Measurements from ENCODE around the gene GPR151. TPM values are rescaled to one million over a fixed set of nuclear protein-coding genes. Genes with fewer than 3 reads are reported as not detected.

The GPR151 gene
- total RNA-seq, 4 donors from 2014 or later = not detected

- TF ChIP-seq EP300 (IDR thresholded peaks at IDR 0.05) (no peak), POLR2A (IDR thresholded peaks at IDR 0.05) (no peak), POLR2AphosphoS5 (IDR thresholded peaks at IDR 0.05) (no peak), CTCF (IDR thresholded peaks at IDR 0.05) (no peak)
- Histone ChIP-seq H3K36me3 (no peaks in the 10 kb centered on the region), H3K27ac (no peak overlapping the region), H3K9me3 (no peaks in the 10 kb centered on the region), H3K4me1 (no peaks in the 10 kb centered on the region), H3K4me3 (no peak overlapping the region), H3K27me3 (no peaks in the 10 kb centered on the region)
- no peak for DNase-seq (ENCODE audit: low spot score in 2 of 2)
- WGBS = 65% methylated on average over 4 of the region's 4 CpGs
Observed at GRCh38 chr5:146528236-146528635, 12.2 kb upstream of the GPR151 start.

GRCh38 chr5:146527785-146528184 is 11.8 kb upstream of the GPR151 start:
- Histone ChIP-seq H3K4me1 (no peaks in the 10 kb centered on the region), H3K27me3 (no peaks in the 10 kb centered on the region), H3K4me3 (no peak overlapping the region), H3K36me3 (no peaks in the 10 kb centered on the region), H3K27ac (no peak overlapping the region), H3K9me3 (no peaks in the 10 kb centered on the region)
- TF ChIP-seq POLR2A (IDR thresholded peaks at IDR 0.05) (no peak), POLR2AphosphoS5 (IDR thresholded peaks at IDR 0.05) (no peak), EP300 (IDR thresholded peaks at IDR 0.05) (no peak), CTCF (IDR thresholded peaks at IDR 0.05) (no peak)
- WGBS = 52% methylated on average over 3 of the region's 3 CpGs
- DNase-seq (ENCODE audit: low spot score in 2 of 2) = no peak

GRCh38 chr5:146523698-146524097 is 7.7 kb upstream of the GPR151 start:
- TF ChIP-seq EP300 (IDR thresholded peaks at IDR 0.05) = no peak
- no peak for TF ChIP-seq POLR2AphosphoS5 (IDR thresholded peaks at IDR 0.05)
- no peak for TF ChIP-seq CTCF (IDR thresholded peaks at IDR 0.05)
- no peak for TF ChIP-seq POLR2A (IDR thresholded peaks at IDR 0.05)
- H3K27ac ChIP-seq = no peak overlapping the region
- no peak for DNase-seq (ENCODE audit: low spot score in 2 of 2)
- H3K9me3 ChIP-seq = no peaks in the 10 kb centered on the region
- H3K4me3 ChIP-seq = no peak overlapping the region
- WGBS = 72% methylated on average over 3 of the region's 3 CpGs
- H3K4me1 ChIP-seq = no peaks in the 10 kb centered on the region
- no peaks in the 10 kb centered on the region for H3K36me3 ChIP-seq
- H3K27me3 ChIP-seq = no peaks in the 10 kb centered on the region

GRCh38 chr5:146521403-146522106 is 5.6 kb upstream of the GPR151 start:
- TF ChIP-seq CTCF (IDR thresholded peaks at IDR 0.05) (no peak), POLR2AphosphoS5 (IDR thresholded peaks at IDR 0.05) (no peak), POLR2A (IDR thresholded peaks at IDR 0.05) (no peak), EP300 (IDR thresholded peaks at IDR 0.05) (no peak)
- Histone ChIP-seq H3K4me1 (no peaks in the 10 kb centered on the region), H3K27ac (no peak overlapping the region), H3K4me3 (no peak overlapping the region), H3K27me3 (no peaks in the 10 kb centered on the region), H3K9me3 (no peaks in the 10 kb centered on the region), H3K36me3 (no peaks in the 10 kb centered on the region)
- WGBS = 69% methylated on average over 8 of the region's 8 CpGs
- no peak for DNase-seq (ENCODE audit: low spot score in 2 of 2)

- no peak for DNase-seq (ENCODE audit: low spot score in 2 of 2)
- H3K36me3 ChIP-seq = no peaks in the 10 kb centered on the region
- no peaks in the 10 kb centered on the region for H3K9me3 ChIP-seq
- 72% methylated on average over 2 of the region's 2 CpGs for WGBS
- H3K4me3 ChIP-seq = no peak overlapping the region
- TF ChIP-seq EP300 (IDR thresholded peaks at IDR 0.05) (no peak), POLR2AphosphoS5 (IDR thresholded peaks at IDR 0.05) (no peak)
- H3K4me1 ChIP-seq = no peaks in the 10 kb centered on the region
- no peaks in the 10 kb centered on the region for H3K27me3 ChIP-seq
- H3K27ac ChIP-seq = no peak overlapping the region
Observed at GRCh38 chr5:146520731-146521130, 4.7 kb upstream of the GPR151 start.

GRCh38 chr5:146519554-146519953 is 3.6 kb upstream of the GPR151 start:
- Histone ChIP-seq H3K9me3 (no peaks in the 10 kb centered on the region), H3K27ac (no peak overlapping the region), H3K36me3 (no peaks in the 10 kb centered on the region), H3K27me3 (no peaks in the 10 kb centered on the region), H3K4me1 (no peaks in the 10 kb centered on the region), H3K4me3 (no peak overlapping the region)
- no peak for TF ChIP-seq CTCF (IDR thresholded peaks at IDR 0.05)
- no peak for TF ChIP-seq POLR2A (IDR thresholded peaks at IDR 0.05)
- no peak for TF ChIP-seq POLR2AphosphoS5 (IDR thresholded peaks at IDR 0.05)
- TF ChIP-seq EP300 (IDR thresholded peaks at IDR 0.05) = no peak
- DNase-seq (ENCODE audit: low spot score in 2 of 2) = no peak
- WGBS = 50% methylated on average over 2 of the region's 2 CpGs
